ENCODE results near the gene SUFU.

Gene SUFU

GRCh38 chr10:102675666-102676533 is 172.1 kb downstream of the SUFU start:
- DNase-seq, result peak; percentile 80

GRCh38 chr10:102676534-102677315 is 173.0 kb downstream of the SUFU start:
- peak; percentile 45 for DNase-seq

- peak; percentile 48 for DNase-seq
These were observed 173.7 kb downstream of the SUFU start for GRCh38 chr10:102677331-102678067.

- DNase-seq, result no peak
These were observed 174.3 kb downstream of the SUFU start for GRCh38 chr10:102678068-102678400.

GRCh38 chr10:102678842-102679289 is 175.1 kb downstream of the SUFU start:
- DNase-seq, result peak; percentile 93

- DNase-seq, result no peak
These were observed 175.8 kb downstream of the SUFU start for GRCh38 chr10:102679596-102679995.

- no peak for DNase-seq
These were observed 177.9 kb downstream of the SUFU start for GRCh38 chr10:102681696-102682095.

GRCh38 chr10:102682416-102682815 is 178.6 kb downstream of the SUFU start:
- no peak for DNase-seq

GRCh38 chr10:102682981-102683380 is 179.2 kb downstream of the SUFU start:
- no peak for DNase-seq
